ENCODE data around the gene SHQ1.
A peak's percentile ranks its signal among the peaks of the same experiment; 100 is the strongest.

SHQ1 gene

GRCh38 chr3:72887343-72887704 is 39.1 kb upstream of the SHQ1 start:
- Mint-ChIP-seq H3K4me1 (ENCODE audit: low read depth) (peaks cover 21% of the 10 kb centered on the region), H3K27ac (no peak overlapping the region)
- DNase-seq, result no peak

DNA sequence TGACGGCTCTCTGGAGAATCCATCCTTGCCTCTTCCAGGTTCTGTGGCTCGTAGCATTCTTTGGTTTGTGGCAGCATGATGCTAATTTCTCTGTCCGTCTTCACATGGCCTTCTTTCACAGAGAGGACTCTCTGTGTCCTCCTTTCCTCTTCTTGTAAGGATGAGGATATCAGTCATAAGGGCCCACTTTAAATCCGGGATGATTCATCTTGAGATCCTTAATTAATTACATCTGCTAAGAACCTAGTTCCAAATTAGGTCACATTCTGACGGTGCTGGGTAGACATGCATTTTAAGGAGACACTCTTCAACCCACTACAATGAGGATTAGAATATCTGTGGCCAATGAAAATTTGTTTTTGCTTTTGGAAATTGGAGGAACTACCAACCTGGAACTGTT is 23.9 kb upstream of the SHQ1 start:
- peaks cover 8% of the 10 kb centered on the region for H3K27me3 Mint-ChIP-seq
- H3K4me3 Mint-ChIP-seq, result no peak overlapping the region
- H3K36me3 Mint-ChIP-seq (ENCODE audit: low read depth), result no peaks in the 10 kb centered on the region
- DNase-seq, result no peak
- no peaks in the 10 kb centered on the region for H3K9me3 Mint-ChIP-seq
- no peaks in the 10 kb centered on the region for H3K4me1 Mint-ChIP-seq (ENCODE audit: low read depth)
- H3K27ac Mint-ChIP-seq, result no peak overlapping the region

More at GRCh38 chr3:72887343-72887704, 39.1 kb upstream of the SHQ1 start:
- H3K9me3 Mint-ChIP-seq, result peaks cover 4% of the 10 kb centered on the region
- H3K27me3 Mint-ChIP-seq, result peaks cover 81% of the 10 kb centered on the region
- H3K4me3 Mint-ChIP-seq, result peak overlapping the region; percentile 76
- no peaks in the 10 kb centered on the region for H3K36me3 Mint-ChIP-seq (ENCODE audit: low read depth)

DNA sequence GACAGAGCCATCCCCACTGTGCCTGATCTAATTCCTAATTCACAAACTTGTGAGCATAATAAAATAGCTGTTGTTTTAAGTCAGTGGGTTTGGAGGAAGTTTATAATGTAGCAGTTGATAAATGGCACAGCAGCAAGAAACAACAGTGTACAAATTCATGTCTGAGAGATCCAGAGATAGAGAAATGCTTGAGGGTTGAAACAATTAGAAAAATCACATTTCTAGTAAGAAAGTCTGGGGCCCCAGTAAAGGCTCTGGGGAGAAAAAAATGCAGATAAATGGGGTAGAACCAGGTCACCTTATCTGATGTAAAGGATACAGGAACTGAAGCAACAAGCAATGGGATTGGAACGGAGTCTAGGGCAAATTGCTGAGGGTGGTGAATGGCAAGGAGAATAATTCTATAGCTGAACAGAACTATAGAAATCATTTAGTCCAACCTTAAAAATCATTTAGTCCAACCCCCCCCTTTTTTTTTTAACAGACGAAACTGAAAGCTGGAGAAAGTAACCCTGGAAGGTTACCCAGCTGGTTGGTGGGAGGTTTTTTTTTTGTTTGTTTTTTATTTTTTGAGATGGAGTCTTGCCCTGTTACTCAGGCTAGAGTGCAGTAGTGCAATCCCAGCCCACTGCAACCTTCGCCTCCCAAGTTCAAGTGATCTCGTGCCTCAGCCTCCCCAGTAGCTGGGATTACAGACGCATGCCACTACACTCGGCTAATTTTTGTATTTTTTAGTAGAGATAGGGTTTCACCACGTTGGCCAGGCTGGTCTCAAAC is 14.3 kb upstream of the SHQ1 start:
- DNase-seq, result no peak
- H3K4me3 Mint-ChIP-seq, result no peak overlapping the region
- no peaks in the 10 kb centered on the region for H3K9me3 Mint-ChIP-seq

GRCh38 chr3:72860846-72861245 is 12.6 kb upstream of the SHQ1 start:
- Mint-ChIP-seq H3K4me3 (no peak overlapping the region), H3K9me3 (no peaks in the 10 kb centered on the region), H3K4me1 (ENCODE audit: low read depth) (no peaks in the 10 kb centered on the region), H3K36me3 (ENCODE audit: low read depth) (no peaks in the 10 kb centered on the region), H3K27me3 (no peaks in the 10 kb centered on the region), H3K27ac (no peak overlapping the region)
- no peak for DNase-seq

More for the DNA sequence above, 14.3 kb upstream of the SHQ1 start:
- Mint-ChIP-seq H3K27ac (no peak overlapping the region), H3K27me3 (no peaks in the 10 kb centered on the region), H3K4me1 (ENCODE audit: low read depth) (no peaks in the 10 kb centered on the region), H3K36me3 (ENCODE audit: low read depth) (no peaks in the 10 kb centered on the region)

GRCh38 chr3:72860053-72860452 is 11.8 kb upstream of the SHQ1 start:
- Mint-ChIP-seq H3K9me3 (no peaks in the 10 kb centered on the region), H3K4me1 (ENCODE audit: low read depth) (no peaks in the 10 kb centered on the region), H3K27me3 (peaks cover 5% of the 10 kb centered on the region), H3K4me3 (no peak overlapping the region), H3K36me3 (ENCODE audit: low read depth) (no peaks in the 10 kb centered on the region), H3K27ac (no peak overlapping the region)
- no peak for DNase-seq

- Mint-ChIP-seq H3K27ac (no peak overlapping the region), H3K36me3 (ENCODE audit: low read depth) (no peaks in the 10 kb centered on the region), H3K4me1 (ENCODE audit: low read depth) (peaks cover 5% of the 10 kb centered on the region), H3K4me3 (no peak overlapping the region), H3K9me3 (no peaks in the 10 kb centered on the region), H3K27me3 (peaks cover 6% of the 10 kb centered on the region)
- no peak for DNase-seq
Measured at GRCh38 chr3:72855001-72855400, 6.8 kb upstream of the SHQ1 start.

GRCh38 chr3:72848703-72849081 is 447 bp upstream of the SHQ1 start:
- no peak for DNase-seq

GRCh38 chr3:72847282-72847681 is 963 bp downstream of the SHQ1 start:
- H3K36me3 Mint-ChIP-seq (ENCODE audit: low read depth), result peaks cover 44% of the 10 kb centered on the region
- no peaks in the 10 kb centered on the region for H3K27me3 Mint-ChIP-seq
- H3K27ac Mint-ChIP-seq, result peak overlapping the region; percentile 96
- no peaks in the 10 kb centered on the region for H3K9me3 Mint-ChIP-seq
- DNase-seq, result no peak
- peak overlapping the region; percentile 97 for H3K4me3 Mint-ChIP-seq
- H3K4me1 Mint-ChIP-seq (ENCODE audit: low read depth), result peaks cover 63% of the 10 kb centered on the region

More at GRCh38 chr3:72848703-72849081, 447 bp upstream of the SHQ1 start:
- no peaks in the 10 kb centered on the region for H3K27me3 Mint-ChIP-seq
- H3K4me3 Mint-ChIP-seq, result peak overlapping the region; percentile 97
- H3K27ac Mint-ChIP-seq, result peak overlapping the region; percentile 96
- peaks cover 60% of the 10 kb centered on the region for H3K4me1 Mint-ChIP-seq (ENCODE audit: low read depth)
- H3K36me3 Mint-ChIP-seq (ENCODE audit: low read depth), result peaks cover 34% of the 10 kb centered on the region
- no peaks in the 10 kb centered on the region for H3K9me3 Mint-ChIP-seq

- no peaks in the 10 kb centered on the region for H3K27me3 Mint-ChIP-seq
- H3K27ac Mint-ChIP-seq, result no peak overlapping the region
- H3K36me3 Mint-ChIP-seq (ENCODE audit: low read depth), result peaks cover 55% of the 10 kb centered on the region
- H3K9me3 Mint-ChIP-seq, result no peaks in the 10 kb centered on the region
- peaks cover 60% of the 10 kb centered on the region for H3K4me1 Mint-ChIP-seq (ENCODE audit: low read depth)
- no peak for DNase-seq
- H3K4me3 Mint-ChIP-seq, result peak overlapping the region; percentile 97
Measured at GRCh38 chr3:72846166-72846565, 2.1 kb downstream of the SHQ1 start.

DNA sequence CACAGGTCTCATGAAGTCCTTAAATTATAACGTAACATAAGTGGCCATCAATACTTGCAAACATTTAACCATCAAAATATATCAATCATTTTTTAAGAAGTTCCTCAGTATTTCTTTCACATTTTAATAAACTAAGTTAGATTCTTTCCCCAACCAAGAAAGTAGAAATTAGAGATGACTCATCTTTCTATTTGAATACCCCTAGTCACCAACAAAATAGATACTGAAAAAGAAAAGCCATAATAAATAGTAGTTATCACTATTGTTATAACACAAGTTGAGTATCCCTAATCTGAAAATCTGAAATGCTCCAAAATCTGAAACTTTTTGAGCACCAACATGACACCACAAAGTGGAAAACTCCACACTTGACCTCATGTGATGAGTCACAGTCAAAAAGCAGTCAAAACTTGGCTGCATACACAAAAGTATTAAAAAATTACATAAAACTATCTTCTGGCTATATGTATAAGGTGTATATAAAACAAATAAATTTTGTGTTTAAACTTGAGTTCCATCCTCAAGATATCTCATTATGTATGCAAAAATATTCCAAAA is 3.7 kb downstream of the SHQ1 start:
- Mint-ChIP-seq H3K27ac (peak overlapping the region; percentile 79), H3K36me3 (ENCODE audit: low read depth) (peaks cover 66% of the 10 kb centered on the region), H3K27me3 (no peaks in the 10 kb centered on the region), H3K4me1 (ENCODE audit: low read depth) (peaks cover 54% of the 10 kb centered on the region), H3K4me3 (peak overlapping the region; percentile 38), H3K9me3 (no peaks in the 10 kb centered on the region)
- no peak for DNase-seq

- peaks cover 77% of the 10 kb centered on the region for H3K36me3 Mint-ChIP-seq (ENCODE audit: low read depth)
Measured at GRCh38 chr3:72839057-72839456, 9.2 kb downstream of the SHQ1 start.

GRCh38 chr3:72836923-72837322 is 11.3 kb downstream of the SHQ1 start:
- no peaks in the 10 kb centered on the region for H3K9me3 Mint-ChIP-seq
- no peak for DNase-seq
- H3K27me3 Mint-ChIP-seq, result no peaks in the 10 kb centered on the region
- no peak overlapping the region for H3K27ac Mint-ChIP-seq
- H3K4me1 Mint-ChIP-seq (ENCODE audit: low read depth), result peaks cover 4% of the 10 kb centered on the region
- no peak overlapping the region for H3K4me3 Mint-ChIP-seq
- H3K36me3 Mint-ChIP-seq (ENCODE audit: low read depth), result peaks cover 79% of the 10 kb centered on the region

More at GRCh38 chr3:72839057-72839456, 9.2 kb downstream of the SHQ1 start:
- no peak for DNase-seq
- H3K4me3 Mint-ChIP-seq, result no peak overlapping the region
- no peaks in the 10 kb centered on the region for H3K9me3 Mint-ChIP-seq
- H3K27me3 Mint-ChIP-seq, result no peaks in the 10 kb centered on the region
- peaks cover 10% of the 10 kb centered on the region for H3K4me1 Mint-ChIP-seq (ENCODE audit: low read depth)
- no peak overlapping the region for H3K27ac Mint-ChIP-seq

DNA sequence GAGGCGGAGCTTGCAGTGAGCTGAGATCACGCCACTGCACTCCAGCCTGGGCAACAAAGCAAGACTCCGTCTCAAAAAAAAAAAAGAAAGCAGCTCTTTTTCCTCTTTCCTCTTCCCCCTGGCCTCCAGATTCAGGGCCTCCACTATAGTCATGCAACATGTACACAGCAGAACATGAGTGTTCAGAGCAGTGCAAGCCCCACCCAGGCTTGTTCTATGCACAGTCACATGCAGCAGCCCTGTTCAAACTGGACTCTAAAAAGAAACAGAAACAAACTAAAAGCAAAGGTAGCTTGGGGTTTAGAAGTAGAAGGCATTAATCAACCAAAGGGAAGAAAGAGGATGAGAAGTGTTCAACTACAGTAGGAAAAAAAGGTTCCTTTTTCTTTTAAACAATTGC is 11.8 kb downstream of the SHQ1 start:
- peaks cover 79% of the 10 kb centered on the region for H3K36me3 Mint-ChIP-seq (ENCODE audit: low read depth)
- no peaks in the 10 kb centered on the region for H3K9me3 Mint-ChIP-seq

GRCh38 chr3:72830452-72831223 is 17.6 kb downstream of the SHQ1 start:
- no peaks in the 10 kb centered on the region for H3K27me3 Mint-ChIP-seq
- no peak overlapping the region for H3K4me3 Mint-ChIP-seq
- peaks cover 85% of the 10 kb centered on the region for H3K36me3 Mint-ChIP-seq (ENCODE audit: low read depth)
- H3K9me3 Mint-ChIP-seq, result no peaks in the 10 kb centered on the region
- DNase-seq, result no peak
- no peak overlapping the region for H3K27ac Mint-ChIP-seq
- peaks cover 17% of the 10 kb centered on the region for H3K4me1 Mint-ChIP-seq (ENCODE audit: low read depth)

More for the DNA sequence above, 11.8 kb downstream of the SHQ1 start:
- Mint-ChIP-seq H3K4me3 (no peak overlapping the region), H3K27ac (no peak overlapping the region), H3K4me1 (ENCODE audit: low read depth) (peaks cover 4% of the 10 kb centered on the region), H3K27me3 (no peaks in the 10 kb centered on the region)
- DNase-seq, result no peak

DNA sequence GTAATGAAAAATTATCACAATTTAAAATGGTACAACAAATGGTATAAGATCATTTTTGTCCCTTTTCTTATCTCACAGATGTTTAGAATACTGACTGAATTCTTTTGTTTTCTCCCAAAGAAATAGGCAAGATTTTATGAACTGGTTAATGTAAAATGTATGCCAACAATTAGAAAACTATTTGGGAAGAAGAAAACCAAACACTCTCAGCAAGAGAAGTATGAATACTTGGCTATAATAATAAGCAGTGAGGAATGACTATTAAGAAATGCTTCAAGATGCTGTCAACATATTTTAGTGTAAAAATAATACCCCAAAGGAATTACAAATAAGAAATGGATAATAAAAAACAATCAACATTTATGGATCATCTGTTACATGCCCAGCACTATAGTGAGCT is 18.5 kb downstream of the SHQ1 start:
- Mint-ChIP-seq H3K4me1 (ENCODE audit: low read depth) (peaks cover 16% of the 10 kb centered on the region), H3K36me3 (ENCODE audit: low read depth) (peaks cover 76% of the 10 kb centered on the region), H3K9me3 (no peaks in the 10 kb centered on the region), H3K27me3 (no peaks in the 10 kb centered on the region), H3K27ac (no peak overlapping the region), H3K4me3 (no peak overlapping the region)
- no peak for DNase-seq

Measured in activated T-cell treated with anti-CD3 and anti-CD28 coated beads, Interleukin-2, amount 50 U/mL, for 24 hours (primary cell).